Melanocyte of skin (primary cell): ENCODE data around the gene OR6K6. TPM values are rescaled to one million over a fixed set of nuclear protein-coding genes. Genes with fewer than 3 reads are reported as not detected.

Experiments used
- small RNA-seq, 2 donors: library from RNA; depleted of rRNA; stranded (forward); fragments of <200 nt; gene quantifications; one replicate each; pipeline ENCODE3, GENCODE V24; 2012
- total RNA-seq, 2 donors: library from RNA; depleted of rRNA; stranded (reverse); fragments of >200 nt; gene quantifications; 2 replicates each; pipeline ENCODE4 v1.2.3, GENCODE V29; 2012

The OR6K6 gene, protein sequence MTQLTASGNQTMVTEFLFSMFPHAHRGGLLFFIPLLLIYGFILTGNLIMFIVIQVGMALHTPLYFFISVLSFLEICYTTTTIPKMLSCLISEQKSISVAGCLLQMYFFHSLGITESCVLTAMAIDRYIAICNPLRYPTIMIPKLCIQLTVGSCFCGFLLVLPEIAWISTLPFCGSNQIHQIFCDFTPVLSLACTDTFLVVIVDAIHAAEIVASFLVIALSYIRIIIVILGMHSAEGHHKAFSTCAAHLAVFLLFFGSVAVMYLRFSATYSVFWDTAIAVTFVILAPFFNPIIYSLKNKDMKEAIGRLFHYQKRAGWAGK
- not detected for total RNA-seq

DNA sequence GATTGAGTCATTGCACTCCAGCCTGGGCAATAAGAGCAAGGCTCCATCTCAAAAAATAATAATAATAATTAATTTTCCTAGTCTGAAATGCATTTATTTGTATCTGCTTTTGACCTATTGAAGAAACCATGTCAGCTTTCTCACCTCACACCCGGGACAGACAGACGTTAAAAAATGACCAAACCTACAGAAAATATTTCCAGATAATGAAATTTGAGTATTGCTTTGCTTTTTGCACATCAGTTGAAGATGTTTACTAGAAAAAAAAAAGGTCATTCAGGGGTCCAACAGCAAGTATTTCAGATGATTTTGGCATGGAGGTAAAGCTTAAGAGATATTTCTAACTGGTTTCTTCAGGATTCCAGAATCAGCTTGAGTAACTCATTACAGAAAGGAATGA lies at the start of gene OR6K6:
Gene OR6K6, plus strand, starts transcription at position 301 of the 400 bp plus-strand sequence. CDS start 168 bp downstream, outside the sequence.

DNA sequence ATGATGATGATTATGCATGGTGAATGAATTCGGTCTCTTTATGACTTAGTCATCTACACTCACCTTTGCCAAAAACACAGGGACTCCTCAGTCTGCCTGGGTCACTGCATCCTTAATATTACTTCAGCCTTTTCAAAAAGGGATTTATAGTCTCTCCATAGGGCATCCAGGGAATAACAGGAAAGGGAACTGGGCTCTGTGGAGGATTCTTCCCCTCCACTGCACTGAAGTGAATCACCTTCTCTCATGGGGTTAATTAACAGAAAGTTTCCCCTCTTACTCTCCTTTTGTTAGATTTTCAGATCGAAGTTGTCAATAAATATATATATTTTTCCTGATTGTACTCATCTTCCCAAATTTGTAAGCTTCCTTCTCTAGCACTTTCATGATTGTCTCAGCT lies 33.9 kb upstream of the OR6K6 start, which contains the start of gene OR6K3:
Gene OR6K3, minus strand, starts transcription at position 101 of the 400 bp plus-strand sequence. CDS start 2,605 bp downstream, outside the sequence.

DNA sequence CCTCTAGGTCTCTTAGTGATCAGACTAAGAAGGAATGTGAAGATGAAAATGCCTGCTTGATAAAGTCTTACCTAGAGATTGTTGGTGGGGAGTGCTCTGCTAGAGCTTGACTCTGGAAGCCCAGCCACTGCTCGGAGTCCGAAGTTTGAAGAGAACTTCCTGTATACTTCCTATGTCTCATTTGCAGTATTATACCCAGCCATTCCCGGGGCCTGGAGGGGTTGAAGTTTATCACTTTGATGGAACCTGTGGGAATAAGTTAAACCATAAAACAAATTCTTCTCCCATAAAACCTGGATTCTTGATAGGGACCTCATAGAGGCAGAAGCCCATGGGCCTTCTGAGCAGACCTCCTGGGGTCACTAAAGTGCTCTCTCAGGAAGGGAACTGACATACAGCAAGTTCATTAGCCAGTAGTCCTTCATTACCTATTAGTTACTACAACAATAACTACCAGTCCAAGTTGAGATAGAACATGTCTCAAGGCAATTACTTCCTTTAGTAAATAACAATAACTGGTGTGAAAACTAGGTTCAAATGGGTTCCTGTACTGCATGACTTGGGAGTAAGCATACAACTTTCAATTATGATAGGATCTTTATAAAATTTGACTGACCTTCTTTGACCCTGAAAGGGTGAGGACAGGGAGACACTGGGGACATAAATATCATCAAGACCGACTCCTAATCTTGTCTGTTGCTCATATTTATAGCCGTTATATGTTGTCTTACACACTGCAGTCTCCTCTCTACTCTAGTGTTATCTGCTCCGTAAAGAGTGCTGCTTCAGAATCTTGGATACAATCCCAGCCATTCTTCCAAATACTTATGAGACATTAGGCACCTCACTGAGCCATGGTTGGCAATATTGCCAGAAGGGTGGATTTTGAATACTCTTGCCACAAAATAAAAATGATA lies 17.7 kb downstream of the OR6K6 start, which contains the start of gene OR6N1:
Gene OR6N1, minus strand, starts transcription at position 246 of the 917 bp plus-strand sequence. CDS start 5,513 bp downstream, outside the sequence.

DNA sequence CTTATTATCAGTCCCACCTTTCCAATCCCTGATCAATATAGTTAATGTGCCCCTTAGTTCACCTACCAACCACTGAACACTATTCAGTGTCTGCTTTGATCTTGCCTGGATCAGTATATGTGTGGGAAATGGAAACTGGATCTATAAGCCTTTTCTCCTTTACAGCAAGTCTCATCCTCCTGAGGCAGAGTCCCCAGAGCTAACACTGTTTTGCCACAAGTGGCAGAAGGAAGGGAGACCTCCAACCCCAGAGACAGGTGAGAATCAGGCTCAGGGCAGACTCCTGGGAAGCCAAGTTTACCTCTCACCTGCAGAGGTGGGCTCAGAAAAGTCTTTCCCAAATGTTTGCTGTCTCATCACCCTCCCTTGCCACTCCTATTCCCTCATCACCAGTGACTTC lies 26.6 kb downstream of the OR6K6 start, which contains the start of gene OR6N2:
Gene OR6N2, minus strand, starts transcription at position 101 of the 400 bp plus-strand sequence. CDS start 3,569 bp downstream, outside the sequence.

Small RNA genes lying within 50 kb of the gene (small RNA-seq; reads per million reads assigned to genes)
- 0 reads per million in 2 donors for gene OR2AQ1P

Other genes starting within 250 kb of the OR6K6 start
- not detected for gene OR6Y1, start 200.3 kb upstream of the OR6K6 start, total RNA-seq
- not detected for gene OR6P1, start 184.1 kb upstream of the OR6K6 start, total RNA-seq
- not detected for gene OR10X1, start 174.8 kb upstream of the OR6K6 start, total RNA-seq
- not detected for gene OR10Z1, start 149.5 kb upstream of the OR6K6 start, total RNA-seq
- gene SPTA1, start 68.0 kb upstream of the OR6K6 start, total RNA-seq = under 1 TPM; under 0.01 TPM
- gene OR6K2, start 54.1 kb upstream of the OR6K6 start, total RNA-seq = not detected
- gene OR6K3, start 34.0 kb upstream of the OR6K6 start, total RNA-seq = not detected
- gene OR6N1, start 17.5 kb downstream of the OR6K6 start, total RNA-seq = not detected
- not detected for gene OR6N2, start 26.5 kb downstream of the OR6K6 start, total RNA-seq
- gene MNDA, start 76.6 kb downstream of the OR6K6 start, total RNA-seq = not detected
- 1 to 10 TPM; 6.0 to 7.9 TPM for gene PYHIN1, start 176.8 kb downstream of the OR6K6 start, total RNA-seq